Panc1 (cell line): ENCODE results near the gene DIS3L2. TPM values are rescaled to one million over a fixed set of nuclear protein-coding genes. Genes with fewer than 3 reads are reported as not detected.

Experiments
- ATAC-seq: fragments of 200-7000 bp; cut with Tn5 transposase; 2 replicates; pipeline ENCODE4 v1.9.1; 2020; ENCODE audit warnings: mild to moderate bottlenecking, moderate library complexity
- BruUV-seq: library from RNA; stranded (reverse); fragments of 400-500 nt; replicated peaks from 2 replicates; lab custom pipeline; 2021; lab: Mats Ljungman, UMichigan
- CTCF ChIA-PET: fragments of 300-600 bp; sonication (Branson Sonifier 250); formaldehyde crosslinking; loops from one replicate; lab custom pipeline; 2022; ENCODE audit warnings: antibody characterized with exemption; lab: Charles Lee
- POLR2A ChIA-PET: fragments of 300-600 bp; sonication (Branson Sonifier 250); formaldehyde crosslinking; loops from one replicate; lab custom pipeline; 2022; ENCODE audit warnings: antibody characterized with exemption; lab: Charles Lee
- DNase-seq: peaks from one replicate; pipeline ENCODE4 v3.0.0-alpha.2; 2010; ENCODE audit warnings: low read depth, low spot score
- H3K27ac ChIP-seq: 2 replicates; pipeline ENCODE4 v1.5.1; 2011; ENCODE audit warnings: mild to moderate bottlenecking, low read length, inconsistent platforms
- H3K27me3 ChIP-seq: fragments of 200-500 bp; sonication (Bioruptor generic); 2 replicates; pipeline ENCODE4 v1.6.0; 2014; ENCODE audit warnings: low read length, inconsistent platforms; ENCODE audit not compliant: control insufficient read depth, insufficient read depth
- H3K36me3 ChIP-seq: fragments of 200-500 bp; sonication (Bioruptor generic); 2 replicates; pipeline ENCODE4 v1.5.1; 2014; ENCODE audit warnings: inconsistent platforms, mild to moderate bottlenecking, low read length, moderate library complexity; ENCODE audit not compliant: control insufficient read depth, insufficient read depth
- H3K4me1 ChIP-seq: 2 replicates; pipeline ENCODE4 v1.5.1; 2011; ENCODE audit warnings: inconsistent platforms, mild to moderate bottlenecking, low read length, moderate library complexity; ENCODE audit not compliant: control insufficient read depth, insufficient read depth
- H3K4me3 ChIP-seq, 2 experiments: 2 replicates each; pipeline ENCODE4 v1.5.1; 2011 to 2012; ENCODE audit warnings: low read depth in 2 of 2, low read length in 2 of 2, mild to moderate bottlenecking in 2 of 2, inconsistent platforms in 1 of 2, moderate library complexity in 1 of 2
- H3K9me3 ChIP-seq: fragments of 200-500 bp; sonication (Bioruptor generic); 2 replicates; pipeline ENCODE4 v1.5.1; 2014; ENCODE audit warnings: low read depth, mild to moderate bottlenecking, inconsistent platforms, low read length, moderate library complexity; ENCODE audit not compliant: control insufficient read depth, insufficient read depth
- CTCF ChIP-seq: fragments of 450-650 bp; IDR thresholded peaks from 2 replicates; pipeline ENCODE4 v1.5.1; 2017; ENCODE audit warnings: mild to moderate bottlenecking
- POLR2AphosphoS5 ChIP-seq: IDR thresholded peaks from 2 replicates; pipeline ENCODE4 v1.6.1; 2012; ENCODE audit warnings: mild to moderate bottlenecking, low read depth, low read length, moderate library complexity
- REST ChIP-seq, 2 experiments: IDR thresholded peaks; 2 replicates each; pipeline ENCODE4 v1.6.1; 2011 to 2012; ENCODE audit warnings: low read depth in 2 of 2, control low read depth in 1 of 2, low read length in 1 of 2, mild to moderate bottlenecking in 1 of 2, moderate library complexity in 1 of 2; ENCODE audit not compliant: insufficient read depth in 1 of 2
- SIN3A ChIP-seq: IDR thresholded peaks from 2 replicates; pipeline ENCODE4 v1.6.1; 2012; ENCODE audit warnings: low read depth, mild to moderate bottlenecking, low read length, moderate library complexity, borderline replicate concordance; ENCODE audit not compliant: insufficient read depth
- TCF7L2 ChIP-seq: IDR thresholded peaks from 2 replicates; pipeline ENCODE4 v1.6.1; 2011; ENCODE audit warnings: mild to moderate bottlenecking, low read depth, low read length, inconsistent platforms
- in situ Hi-C: cut with HindIII; loops from 2 replicates; pipeline ENCODE4 v1.10.0; 2016; ENCODE audit warnings: low sequenced_read_pairs, low pct_unique_long_range_greater_than_20kb
- intact Hi-C: fragments of 100-400 bp; cut with micrococcal nuclease; formaldehyde crosslinking; loops from one replicate; pipeline ENCODE4 v1.10.0; 2022; ENCODE audit not compliant: unreplicated experiment
- total RNA-seq: library from RNA; stranded (reverse); gene quantifications from one replicate; pipeline ENCODE4 v1.2.1, GENCODE V29; 2021; ENCODE audit not compliant: unreplicated experiment

The DIS3L2 gene
- total RNA-seq, 1 experiment from 2014 or later, result 28.1 TPM

- no peaks in the 10 kb centered on the region for H3K36me3 ChIP-seq
- ChIA-PET POLR2A (no interaction called here), CTCF (no interaction called here)
These were observed 317.0 kb downstream of the DIS3L2 start for GRCh38 chr2:232278534-232278933.

GRCh38 chr2:232280341-232280740 is 318.8 kb downstream of the DIS3L2 start:
- Histone ChIP-seq H3K36me3 (no peaks in the 10 kb centered on the region), H3K27ac (no peak overlapping the region), H3K4me3 (no peak overlapping the region), H3K9me3 (no peaks in the 10 kb centered on the region), H3K4me1 (no peaks in the 10 kb centered on the region), H3K27me3 (no peaks in the 10 kb centered on the region)
- BruUV-seq, result no TSS peak
- ChIA-PET POLR2A (no interaction called here), CTCF (no interaction called here)
- in situ Hi-C loops (no loop called here), intact Hi-C loops (no loop called here)
- TF ChIP-seq TCF7L2 (no peak), CTCF (no peak), REST (IDR thresholded peaks at IDR 0.05; ENCODE audit: insufficient read depth in 1 of 2, low read depth in 2 of 2, low read length in 1 of 2) (no peak), SIN3A (no peak), POLR2AphosphoS5 (no peak)
- no peak for DNase-seq
- no peak for ATAC-seq

More at GRCh38 chr2:232278534-232278933, 317.0 kb downstream of the DIS3L2 start:
- in situ Hi-C loops (no loop called here), intact Hi-C loops (no loop called here)
- DNase-seq (no peak), ATAC-seq (no peak)
- TF ChIP-seq REST (IDR thresholded peaks at IDR 0.05; ENCODE audit: insufficient read depth in 1 of 2, low read depth in 2 of 2, low read length in 1 of 2) (no peak), TCF7L2 (no peak), CTCF (no peak), SIN3A (no peak), POLR2AphosphoS5 (no peak)
- no TSS peak for BruUV-seq
- Histone ChIP-seq H3K27me3 (no peaks in the 10 kb centered on the region), H3K4me3 (no peak overlapping the region), H3K27ac (no peak overlapping the region), H3K9me3 (no peaks in the 10 kb centered on the region), H3K4me1 (no peaks in the 10 kb centered on the region)
